Cardiac muscle cell (in vitro differentiated cells and primary cell): ENCODE results near the gene NLK. TPM values are rescaled to one million over a fixed set of nuclear protein-coding genes. Genes with fewer than 3 reads are reported as not detected.

Experiments used
- DNase-seq, 2 donors: peaks; one replicate each; pipeline versions ENCODE4 v3.0.0 to v3.0.0-alpha.2; 2010 to 2017; ENCODE audit warnings: low read depth in 1 of 2, low spot score in 1 of 2
- H3K27ac ChIP-seq: fragments of 200-600 bp; sonication (generic); 2 replicates; pipeline ENCODE4 v1.5.1; 2016
- H3K27me3 ChIP-seq: fragments of 200-600 bp; sonication (generic); 2 replicates; pipeline ENCODE4 v1.6.0; 2016; ENCODE audit warnings: control low read depth
- H3K36me3 ChIP-seq: fragments of 200-600 bp; sonication (generic); 2 replicates; pipeline ENCODE4 v1.5.1; 2016; ENCODE audit warnings: control low read depth
- H3K4me1 ChIP-seq: fragments of 200-600 bp; sonication (generic); 2 replicates; pipeline ENCODE4 v1.8.1; 2017; ENCODE audit warnings: low read depth, mild to moderate bottlenecking, mixed run types
- H3K4me3 ChIP-seq: fragments of 200-600 bp; sonication (generic); 2 replicates; pipeline ENCODE4 v1.5.1; 2016; ENCODE audit warnings: mild to moderate bottlenecking
- H3K9me3 ChIP-seq: fragments of 200-600 bp; sonication (generic); 2 replicates; pipeline ENCODE4 v1.5.1; 2017; ENCODE audit warnings: low read depth, mild to moderate bottlenecking, control low read depth
- CTCF ChIP-seq: IDR thresholded peaks from 2 replicates; pipeline ENCODE4 v1.5.1; 2012; ENCODE audit warnings: low read depth, mild to moderate bottlenecking, low read length
- polyA plus RNA-seq: library from polyadenylated mRNA; unstranded; fragments of >200 nt; fragmentation: Nextera tagmentation; extraction: Ambion mirVana; gene quantifications from 2 replicates; pipeline ENCODE4 v1.2.1, GENCODE V29; 2016
- total RNA-seq: library from RNA; depleted of rRNA; stranded (reverse); fragments of >200 nt; gene quantifications from 2 replicates; pipeline ENCODE4 v1.2.3, GENCODE V29; 2016

Gene NLK
- total and polyA plus RNA-seq, 2 experiments from 2014 or later = 11.0 to 22.1 TPM

- Histone ChIP-seq H3K4me1 (no peaks in the 10 kb centered on the region), H3K27me3 (no peaks in the 10 kb centered on the region), H3K9me3 (no peaks in the 10 kb centered on the region), H3K36me3 (peaks cover 4% of the 10 kb centered on the region), H3K4me3 (no peak overlapping the region), H3K27ac (no peak overlapping the region)
- TF ChIP-seq CTCF = no peak
- no peak for DNase-seq
Observed at GRCh38 chr17:28124962-28125361, 82.5 kb downstream of the NLK start.

GRCh38 chr17:28125526-28126378 is 83.3 kb downstream of the NLK start:
- TF ChIP-seq CTCF = no peak
- H3K36me3 ChIP-seq = peaks cover 4% of the 10 kb centered on the region
- H3K27me3 ChIP-seq = no peaks in the 10 kb centered on the region
- no peak for DNase-seq
- no peaks in the 10 kb centered on the region for H3K9me3 ChIP-seq
- no peak overlapping the region for H3K27ac ChIP-seq
- H3K4me3 ChIP-seq = no peak overlapping the region
- H3K4me1 ChIP-seq = peaks cover 4% of the 10 kb centered on the region

GRCh38 chr17:28127196-28127595 is 84.7 kb downstream of the NLK start:
- DNase-seq = no peak
- Histone ChIP-seq H3K27me3 (no peaks in the 10 kb centered on the region), H3K9me3 (no peaks in the 10 kb centered on the region), H3K4me1 (peaks cover 4% of the 10 kb centered on the region), H3K36me3 (peaks cover 4% of the 10 kb centered on the region), H3K27ac (no peak overlapping the region), H3K4me3 (no peak overlapping the region)
- TF ChIP-seq CTCF = no peak

- DNase-seq = no peak
- H3K4me3 ChIP-seq = no peak overlapping the region
- H3K4me1 ChIP-seq = peaks cover 4% of the 10 kb centered on the region
- H3K27ac ChIP-seq = no peak overlapping the region
- no peak for TF ChIP-seq CTCF
- H3K27me3 ChIP-seq = no peaks in the 10 kb centered on the region
- no peaks in the 10 kb centered on the region for H3K9me3 ChIP-seq
- peaks cover 13% of the 10 kb centered on the region for H3K36me3 ChIP-seq
Observed at GRCh38 chr17:28128779-28129178, 86.3 kb downstream of the NLK start.

- no peak overlapping the region for H3K27ac ChIP-seq
- TF ChIP-seq CTCF = no peak
- no peak for DNase-seq
- H3K36me3 ChIP-seq = peaks cover 9% of the 10 kb centered on the region
- no peaks in the 10 kb centered on the region for H3K9me3 ChIP-seq
- no peaks in the 10 kb centered on the region for H3K27me3 ChIP-seq
- H3K4me1 ChIP-seq = peaks cover 4% of the 10 kb centered on the region
- no peak overlapping the region for H3K4me3 ChIP-seq
Observed at GRCh38 chr17:28130472-28130871, 88.0 kb downstream of the NLK start.
